ENCODE measurements around the gene MIEN1.

DNA sequence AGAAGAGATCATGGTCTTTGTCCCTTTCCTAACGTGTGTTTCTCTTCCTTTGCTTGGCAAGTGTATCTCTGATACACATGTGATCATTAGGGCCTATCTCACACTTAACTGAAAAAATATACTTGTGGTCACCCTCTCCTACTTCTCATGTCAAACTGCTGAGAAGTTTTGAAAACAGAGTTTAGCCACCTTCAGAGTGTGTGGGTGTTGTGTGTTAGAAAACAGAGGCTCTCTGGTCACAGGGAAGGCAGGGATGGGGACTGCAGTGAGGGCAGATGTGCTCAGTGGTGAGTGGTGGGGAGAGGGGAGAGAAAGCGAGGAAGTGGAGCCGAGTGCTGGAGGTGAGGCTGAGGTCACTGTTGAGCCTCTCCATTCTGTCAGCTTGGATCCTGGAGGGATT is 36.8 kb upstream of the MIEN1 start:
- TF ChIP-seq SUZ12 (IDR thresholded peaks at IDR 0.05; ENCODE audit: extremely low read depth, insufficient read depth, insufficient read length) (no peak), ZNF274 (IDR thresholded peaks at IDR 0.05; ENCODE audit: low read depth, low read length) (no peak)
